ENCODE data around the gene SULT1A1.
"Not testable (repeated sequence)": the region's sequence is repeated elsewhere in the genome, so short reads cannot be mapped to it uniquely, and the experiment has no call there.

Gene SULT1A1

GRCh38 chr16:28610595-28611191, 849 bp upstream of the SULT1A1 start:
- DNase-seq (ENCODE audit: extremely low spot score, insufficient read length, low read depth) (no peak), FAIRE-seq (no peak)

- FAIRE-seq; DNase-seq (ENCODE audit: extremely low spot score, insufficient read length, low read depth): not testable (repeated sequence)
Observed at GRCh38 chr16:28608867-28609596, 812 bp downstream of the SULT1A1 start.

GRCh38 chr16:28608496-28608808, 1.4 kb downstream of the SULT1A1 start:
- FAIRE-seq; DNase-seq (ENCODE audit: extremely low spot score, insufficient read length, low read depth): not testable (repeated sequence)

- not testable (repeated sequence) for FAIRE-seq; DNase-seq (ENCODE audit: extremely low spot score, insufficient read length, low read depth)
Observed at GRCh38 chr16:28607681-28608495, 2.0 kb downstream of the SULT1A1 start.

GRCh38 chr16:28607116-28607623, 2.7 kb downstream of the SULT1A1 start:
- no peak for FAIRE-seq

GRCh38 chr16:28606291-28607115, 3.3 kb downstream of the SULT1A1 start:
- FAIRE-seq (no peak), DNase-seq (ENCODE audit: extremely low spot score, insufficient read length, low read depth) (no peak)

More at GRCh38 chr16:28607116-28607623, 2.7 kb downstream of the SULT1A1 start:
- DNase-seq (ENCODE audit: extremely low spot score, insufficient read length, low read depth): no peak

- DNase-seq (ENCODE audit: extremely low spot score, insufficient read length, low read depth) (no peak), FAIRE-seq (no peak)
Observed at GRCh38 chr16:28604186-28604565, 5.7 kb downstream of the SULT1A1 start.

GRCh38 chr16:28603381-28604185, 6.3 kb downstream of the SULT1A1 start:
- FAIRE-seq (no peak), DNase-seq (ENCODE audit: extremely low spot score, insufficient read length, low read depth) (no peak)

GRCh38 chr16:28602529-28602928, 7.3 kb downstream of the SULT1A1 start:
- peak; percentile 90 for FAIRE-seq

GRCh38 chr16:28602062-28602461, 7.8 kb downstream of the SULT1A1 start:
- FAIRE-seq; DNase-seq (ENCODE audit: extremely low spot score, insufficient read length, low read depth): not testable (repeated sequence)

More at GRCh38 chr16:28602529-28602928, 7.3 kb downstream of the SULT1A1 start:
- no peak for DNase-seq (ENCODE audit: extremely low spot score, insufficient read length, low read depth)

- DNase-seq (ENCODE audit: extremely low spot score, insufficient read length, low read depth): not testable (repeated sequence)
- FAIRE-seq: peak; percentile 42
Observed at GRCh38 chr16:28601589-28601988, 8.3 kb downstream of the SULT1A1 start.

GRCh38 chr16:28600965-28601364, 8.9 kb downstream of the SULT1A1 start:
- DNase-seq (ENCODE audit: extremely low spot score, insufficient read length, low read depth); FAIRE-seq: not testable (repeated sequence)

GRCh38 chr16:28599377-28600285, 10.2 kb downstream of the SULT1A1 start:
- not testable (repeated sequence) for DNase-seq (ENCODE audit: extremely low spot score, insufficient read length, low read depth)
- peak; percentile 93 for FAIRE-seq

GRCh38 chr16:28597692-28598261, 12.1 kb downstream of the SULT1A1 start:
- DNase-seq (ENCODE audit: extremely low spot score, insufficient read length, low read depth) (no peak), FAIRE-seq (no peak)

GRCh38 chr16:28596840-28597691, 12.8 kb downstream of the SULT1A1 start, which contains the start of gene SULT1A2:
SULT1A2 (minus strand) TSS chr16:28597050; CDS start chr16:28595930, 1,120 bp downstream.
- DNase-seq (ENCODE audit: extremely low spot score, insufficient read length, low read depth): no peak
- FAIRE-seq: no peak

- no peak for FAIRE-seq
Observed at GRCh38 chr16:28596115-28596630, 13.7 kb downstream of the SULT1A1 start.

More at GRCh38 chr16:28596115-28596630, 13.7 kb downstream of the SULT1A1 start:
- DNase-seq (ENCODE audit: extremely low spot score, insufficient read length, low read depth): no peak

All from GM18507 (cell line).